OCI-M2 (cell line): ENCODE results near the gene AMMECR1.
"Not testable (repeated sequence)": the region's sequence is repeated elsewhere in the genome, so short reads cannot be mapped to it uniquely, and the experiment has no call there.

Experiments used
- DNase-seq: peaks from one replicate; lab custom pipeline; 2025; ENCODE audit not compliant: unreplicated experiment; lab: John Stamatoyannopoulos, UW

The AMMECR1 gene

GRCh38 chrX:110317820-110318663 is at the start of gene AMMECR1:
TSS of gene AMMECR1 (minus strand) at chrX:110318085. CDS start at chrX:110318071, 14 bp downstream.
- no peak for DNase-seq

- no peak for DNase-seq
Measured at GRCh38 chrX:110363244-110363643, 45.4 kb upstream of the AMMECR1 start.

- no peak for DNase-seq
Measured at GRCh38 chrX:110359273-110359672, 41.4 kb upstream of the AMMECR1 start.

GRCh38 chrX:110358548-110358947 is 40.7 kb upstream of the AMMECR1 start, which contains the start of gene RTL9:
TSS of gene RTL9 (plus strand) at chrX:110358848. CDS start at chrX:110450618, 91,770 bp downstream.
- DNase-seq = no peak

GRCh38 chrX:110346681-110347080 is 28.8 kb upstream of the AMMECR1 start:
- DNase-seq = no peak

GRCh38 chrX:110341189-110342035 is 23.5 kb upstream of the AMMECR1 start:
- DNase-seq = no peak

GRCh38 chrX:110338935-110339334 is 21.1 kb upstream of the AMMECR1 start:
- DNase-seq = no peak

- DNase-seq = not testable (repeated sequence)
Measured at GRCh38 chrX:110333458-110333857, 15.6 kb upstream of the AMMECR1 start.

- DNase-seq = no peak
Measured at GRCh38 chrX:110331444-110332030, 13.7 kb upstream of the AMMECR1 start.

- not testable (repeated sequence) for DNase-seq
Measured at GRCh38 chrX:110328613-110329012, 10.7 kb upstream of the AMMECR1 start.

- DNase-seq = no peak
Measured at GRCh38 chrX:110327336-110327735, 9.5 kb upstream of the AMMECR1 start.

- DNase-seq = no peak
Measured at GRCh38 chrX:110326712-110327111, 8.8 kb upstream of the AMMECR1 start.

- DNase-seq = no peak
Measured at GRCh38 chrX:110322603-110323002, 4.7 kb upstream of the AMMECR1 start.

- no peak for DNase-seq
Measured at GRCh38 chrX:110321670-110322069, 3.8 kb upstream of the AMMECR1 start.

GRCh38 chrX:110321081-110321480 is 3.2 kb upstream of the AMMECR1 start:
- no peak for DNase-seq

GRCh38 chrX:110320381-110320987 is 2.6 kb upstream of the AMMECR1 start:
- DNase-seq = no peak

GRCh38 chrX:110318664-110318968 is 731 bp upstream of the AMMECR1 start:
- DNase-seq = no peak

GRCh38 chrX:110317061-110317819 is 645 bp downstream of the AMMECR1 start:
- no peak for DNase-seq

- DNase-seq = no peak
Measured at GRCh38 chrX:110316351-110317060, 1.4 kb downstream of the AMMECR1 start.

- DNase-seq = no peak
Measured at GRCh38 chrX:110315551-110315950, 2.3 kb downstream of the AMMECR1 start.
